Stomach (tissue), 9 donors: ENCODE measurements around the gene GTF3C2. TPM values are rescaled to one million over a fixed set of nuclear protein-coding genes. Genes with fewer than 3 reads are reported as not detected.

Experiments
- DNase-seq, 2 donors: peaks; one replicate each; pipeline versions ENCODE4 v3.0.0 to v3.0.0-alpha.2; 2013 to 2019
- H3K27ac ChIP-seq, 5 donors: fragments of 200-600 bp in 4 of 5; sonication (generic) in 4 of 5; one replicate each; pipeline ENCODE4 v1.5.1; 2013 to 2019; ENCODE audit warnings: mild to moderate bottlenecking in 1 of 5, moderate library complexity in 1 of 5
- H3K27me3 ChIP-seq, 3 donors: fragments of 200-600 bp; sonication (generic); one replicate each; pipeline ENCODE4 v1.5.1; 2017 to 2019; ENCODE audit warnings: mixed run types in 1 of 3
- H3K36me3 ChIP-seq, 4 donors: fragments of 200-600 bp; sonication (generic); 1 replicate in 3 of 4; 2 replicates in 1 of 4; pipeline ENCODE4 v1.5.1; 2016 to 2019
- H3K4me1 ChIP-seq, 4 donors: fragments of 200-600 bp; sonication (generic); one replicate each; pipeline ENCODE4 v1.5.1; 2016 to 2019
- H3K4me3 ChIP-seq, 4 donors: fragments of 200-600 bp; sonication (generic) in 3 of 4; one replicate each; pipeline ENCODE4 v1.5.1; 2016 to 2019; ENCODE audit warnings: mild to moderate bottlenecking in 1 of 4
- H3K9me3 ChIP-seq, 4 donors: fragments of 200-600 bp; sonication (generic); one replicate each; pipeline ENCODE4 v1.5.1; 2016 to 2019
- CTCF ChIP-seq, 7 experiments: fragments of 450-650 bp in 4 of 7; fragments of 200-600 bp in 3 of 7; sonication (generic) in 3 of 7; IDR thresholded peaks; one replicate each; pipeline ENCODE4 v1.5.1; 2016 to 2019; ENCODE audit warnings: antibody characterized with exemption in 7 of 7, control low read depth in 2 of 7, mild to moderate bottlenecking in 1 of 7
- EP300 ChIP-seq: sonication (generic); formaldehyde crosslinking; IDR thresholded peaks from one replicate; pipeline ENCODE4 v1.6.1; 2017; ENCODE audit warnings: antibody characterized with exemption
- POLR2A ChIP-seq, 4 donors: fragments of 450-650 bp; IDR thresholded peaks; one replicate each; pipeline ENCODE4 v1.6.1; 2016; ENCODE audit warnings: antibody characterized with exemption in 4 of 4, control low read depth in 2 of 4, mild to moderate bottlenecking in 1 of 4, moderate library complexity in 1 of 4
- POLR2AphosphoS5 ChIP-seq, 3 donors: sonication (generic); formaldehyde crosslinking; IDR thresholded peaks; one replicate each; pipeline ENCODE4 v1.6.1; 2016; ENCODE audit warnings: antibody characterized with exemption in 3 of 3
- WGBS, 5 donors: extraction: QIAGEN DNeasy Blood & Tissue Kit in 3 of 5; methylation state at CpG; one replicate each; pipeline versions ENCODE4 v1.1.5 to v1.1.7; 2013 to 2018; 5-methylcytosine and 5-hydroxymethylcytosine counted together
- intact Hi-C: fragments of 100-400 bp; cut with DNase I; formaldehyde crosslinking; loops from one replicate; pipeline ENCODE4 v1.15.1; 2023; ENCODE audit warnings: low total_unique reads
- polyA plus RNA-seq, 3 donors: library from polyadenylated mRNA; stranded (reverse); fragments of 200-250 nt; gene quantifications; one replicate each; pipeline ENCODE4 v1.2.3, GENCODE V29; 2013
- total RNA-seq, 5 donors: library from RNA; depleted of rRNA; stranded (reverse); fragments of >200 nt; gene quantifications; one replicate each; pipeline versions ENCODE4 v1.1.0 to v1.2.3, GENCODE V29; 2014 to 2016
- donor health status: healthy with polysubstance abuse.
- donor health status: Bipolar disorder and iron deficiency.
- donor health status: healthy.

The GTF3C2 gene
- total and polyA plus RNA-seq, 8 donors = 18.8 to 125 (median 32.9) TPM

- H3K27me3 ChIP-seq = no peaks in the 10 kb centered on the region
- peaks cover 0 to 34% (median 29%) of the 10 kb centered on the region in 4 donors for H3K36me3 ChIP-seq
- TF ChIP-seq EP300 = no peak
- TF ChIP-seq POLR2A (IDR thresholded peaks at IDR 0.05) = no peak
- no peak for TF ChIP-seq CTCF (IDR thresholded peaks at IDR 0.05)
- no peak for TF ChIP-seq POLR2AphosphoS5 (IDR thresholded peaks at IDR 0.05)
- H3K27ac ChIP-seq = no peak overlapping the region
- intact Hi-C loops = no loop called here
- no peak overlapping the region for H3K4me3 ChIP-seq
- no peaks in the 10 kb centered on the region for H3K9me3 ChIP-seq
- 58 to 72% (median 66%) methylated on average over 9 to 12 of the region's 12 CpGs for WGBS, 5 donors
- DNase-seq = peak in 1 of 2 donors; percentile 67
- H3K4me1 ChIP-seq = peaks cover 3 to 19% (median 11%) of the 10 kb centered on the region in 4 donors
Observed at GRCh38 chr2:27316655-27317412, 39.7 kb downstream of the GTF3C2 start.

- H3K36me3 ChIP-seq = peaks cover 7 to 50% (median 39%) of the 10 kb centered on the region in 4 donors
- H3K27me3 ChIP-seq = no peaks in the 10 kb centered on the region
- no peak for DNase-seq
- H3K9me3 ChIP-seq = no peaks in the 10 kb centered on the region
- no peak overlapping the region for H3K27ac ChIP-seq
- TF ChIP-seq EP300 = no peak
- no peak for TF ChIP-seq POLR2AphosphoS5 (IDR thresholded peaks at IDR 0.05)
- no peak for TF ChIP-seq CTCF (IDR thresholded peaks at IDR 0.05)
- no peak for TF ChIP-seq POLR2A (IDR thresholded peaks at IDR 0.05)
- H3K4me1 ChIP-seq = peaks cover 0 to 7% (median 0%) of the 10 kb centered on the region in 4 donors
- no peak overlapping the region for H3K4me3 ChIP-seq
- WGBS, 5 donors = 74 to 82% (median 79%) methylated on average over 8 of the region's 8 CpGs
- intact Hi-C loops = no loop called here
Observed at GRCh38 chr2:27315122-27315521, 41.4 kb downstream of the GTF3C2 start.

- 86 to 90% (median 87%) methylated on average over 8 to 9 of the region's 9 CpGs for WGBS, 5 donors
- H3K36me3 ChIP-seq = peaks cover 7 to 54% (median 41%) of the 10 kb centered on the region in 4 donors
- H3K27ac ChIP-seq = no peak overlapping the region
- intact Hi-C loops = no loop called here
- H3K4me1 ChIP-seq = peaks cover 0 to 7% (median 0%) of the 10 kb centered on the region in 4 donors
- DNase-seq = no peak
- H3K9me3 ChIP-seq = no peaks in the 10 kb centered on the region
- no peak overlapping the region for H3K4me3 ChIP-seq
- TF ChIP-seq CTCF (IDR thresholded peaks at IDR 0.05) = no peak
- TF ChIP-seq EP300 = no peak
- no peak for TF ChIP-seq POLR2A (IDR thresholded peaks at IDR 0.05)
- TF ChIP-seq POLR2AphosphoS5 (IDR thresholded peaks at IDR 0.05) = no peak
- H3K27me3 ChIP-seq = no peaks in the 10 kb centered on the region
Observed at GRCh38 chr2:27314709-27315108, 41.9 kb downstream of the GTF3C2 start.

GRCh38 chr2:27313882-27314645 lies 42.5 kb downstream of the GTF3C2 start:
- no peaks in the 10 kb centered on the region for H3K9me3 ChIP-seq

More at GRCh38 chr2:27313882-27314645, 42.5 kb downstream of the GTF3C2 start:
- TF ChIP-seq POLR2A (IDR thresholded peaks at IDR 0.05) (no peak), POLR2AphosphoS5 (IDR thresholded peaks at IDR 0.05) (no peak), CTCF (IDR thresholded peaks at IDR 0.05) (no peak), EP300 (no peak)
- Histone ChIP-seq H3K4me3 (no peak overlapping the region), H3K27ac (no peak overlapping the region), H3K27me3 (peaks cover 0 to 2% (median 0%) of the 10 kb centered on the region in 3 donors), H3K4me1 (peaks cover 0 to 7% (median 0%) of the 10 kb centered on the region in 4 donors), H3K36me3 (peaks cover 7 to 60% (median 47%) of the 10 kb centered on the region in 4 donors)
- intact Hi-C loops = no loop called here
- 84 to 94% (median 90%) methylated on average over 8 of the region's 8 CpGs for WGBS, 5 donors
- DNase-seq = no peak
